ENCODE results near the gene WDFY4. TPM values are rescaled to one million over a fixed set of nuclear protein-coding genes. Genes with fewer than 3 reads are reported as not detected.

WDFY4 gene
- total RNA-seq, 1 experiment from 2014 or later, result not detected

- H2AFZ ChIP-seq (ENCODE audit: low read length), result no peak overlapping the region
- no peak overlapping the region for H3K14ac ChIP-seq (ENCODE audit: insufficient read depth, low read length)
- peaks cover 6% of the 10 kb centered on the region for H3K27me3 Mint-ChIP-seq (ENCODE audit: low read depth)
- no peak overlapping the region for H2BK12ac ChIP-seq (ENCODE audit: insufficient read length, low read depth, low read length)
- H3K9me3 ChIP-seq (ENCODE audit: control insufficient read depth, low read depth, low read length), result no peaks in the 10 kb centered on the region
- H3K79me2 ChIP-seq (ENCODE audit: insufficient read depth, low read length), result no peaks in the 10 kb centered on the region
- no peak overlapping the region for H3K4me3 Mint-ChIP-seq
- no peaks in the 10 kb centered on the region for H3K4me1 ChIP-seq (ENCODE audit: insufficient read depth, low read length)
- H2AK5ac ChIP-seq (ENCODE audit: insufficient read length, low read length), result no peak overlapping the region
- no peak overlapping the region for H3K18ac ChIP-seq (ENCODE audit: insufficient read length, low read depth, low read length)
- no peak overlapping the region for H3K9ac ChIP-seq (ENCODE audit: extremely low read depth, insufficient read length, low read length)
- peaks cover 7 to 8% of the 10 kb centered on the region in 2 experiments; a peak in 3 of 4 replicates for H3K4me1 Mint-ChIP-seq
- TF ChIP-seq CTCF (conservative IDR thresholded peaks at IDR 0.05), result no peak
- no peak overlapping the region for H3K56ac ChIP-seq (ENCODE audit: insufficient read length, low read depth, low read length)
- H2BK15ac ChIP-seq (ENCODE audit: low read depth, low read length), result no peak overlapping the region
- H3T11ph ChIP-seq (ENCODE audit: low read length), result no peak overlapping the region
- no peak overlapping the region for H3K4me2 ChIP-seq (ENCODE audit: insufficient read depth, insufficient read length, low read length)
- no peaks in the 10 kb centered on the region for H3K23me2 ChIP-seq (ENCODE audit: insufficient read length, low read depth, low read length, poor library complexity, severe bottlenecking)
- H3K27ac Mint-ChIP-seq, result no peak overlapping the region
- H4K91ac ChIP-seq (ENCODE audit: insufficient read length, low read depth, low read length), result no peak overlapping the region
- WGBS (ENCODE audit: extremely low coverage, insufficient read length, low lambda C conversion rate), result no CpG with 5 or more reads among the region's 5 CpGs
- no peaks in the 10 kb centered on the region for H3K27me3 ChIP-seq (ENCODE audit: insufficient read depth, low read length)
- no peak overlapping the region for H3K23ac ChIP-seq (ENCODE audit: insufficient read length, low read depth, low read length)
- H3K4ac ChIP-seq (ENCODE audit: low read depth, low read length), result no peak overlapping the region
- H3K79me1 ChIP-seq (ENCODE audit: insufficient read depth, low read depth, low read length, poor library complexity, severe bottlenecking), result no peaks in the 10 kb centered on the region
- H2BK120ac ChIP-seq (ENCODE audit: low read depth, low read length, poor library complexity, severe bottlenecking), result no peak overlapping the region
- H2BK5ac ChIP-seq (ENCODE audit: insufficient read length, low read length), result no peak overlapping the region
- no peak overlapping the region for H3K27ac ChIP-seq (ENCODE audit: insufficient read length, low read depth, low read length)
- DNase-seq, result no peak
- H3K36me3 Mint-ChIP-seq (ENCODE audit: insufficient read depth in 1 of 3, low read depth in 3 of 3), result no peaks in the 10 kb centered on the region
- H4K5ac ChIP-seq (ENCODE audit: insufficient read length, low read depth, low read length), result no peak overlapping the region
- no peak overlapping the region for H4K8ac ChIP-seq (replicated peaks; ENCODE audit: insufficient read length, low read depth, low read length)
- H3K9me3 Mint-ChIP-seq, result no peaks in the 10 kb centered on the region
- H2BK20ac ChIP-seq (ENCODE audit: low read depth, low read length, poor library complexity, severe bottlenecking), result no peak overlapping the region
- no peaks in the 10 kb centered on the region for H4K20me1 ChIP-seq (ENCODE audit: control insufficient read depth, insufficient read depth, insufficient read length)
Measured at GRCh38 chr10:48910548-48910947, 225.9 kb downstream of the WDFY4 start.

Data from H9 (cell line).